HCT116 (cell line): ENCODE results near the gene STC2. TPM values are rescaled to one million over a fixed set of nuclear protein-coding genes. Genes with fewer than 3 reads are reported as not detected.

Source experiments
- ATAC-seq: fragments of 200-7000 bp; cut with Tn5 transposase; 2 replicates; pipeline ENCODE4 v1.9.1; 2020; ENCODE audit warnings: mild to moderate bottlenecking, moderate library complexity
- BruUV-seq: library from RNA; stranded (reverse); fragments of 400-500 nt; replicated peaks from 2 replicates; lab custom pipeline; 2021; lab: Mats Ljungman, UMichigan
- CTCF ChIA-PET: fragments of 300-600 bp; sonication (Branson Sonifier 250); formaldehyde crosslinking; loops from one replicate; lab custom pipeline; 2021; ENCODE audit warnings: antibody characterized with exemption; lab: Charles Lee
- POLR2A ChIA-PET: fragments of 300-600, 350-600 bp; sonication (Branson Sonifier 250); formaldehyde crosslinking; loops from one replicate; lab custom pipeline; 2021; ENCODE audit warnings: antibody characterized with exemption; lab: Charles Lee
- RAD21 ChIA-PET, 2 experiments: fragments of 300-600 bp; sonication (Branson Sonifier 250); formaldehyde crosslinking; loops; one replicate each; lab custom pipeline; 2023; ENCODE audit warnings: low total read pairs in 2 of 2; ENCODE audit not compliant: uncharacterized antibody in 2 of 2, unreplicated experiment in 2 of 2, low non-redundant PET in 1 of 2; lab: Charles Lee
- DNase-seq: peaks from one replicate; pipeline ENCODE4 v3.0.0-alpha.2; 2010; ENCODE audit warnings: low read depth, low spot score
- H2AFZ ChIP-seq: fragments of 200-600 bp; shearing (Covaris generic), sonication (generic); 2 replicates; pipeline ENCODE4 v1.6.1; 2017; ENCODE audit warnings: low read depth, mixed run types, mixed read lengths, antibody characterized with exemption, low read length; ENCODE audit not compliant: poor library complexity, severe bottlenecking
- H3K27ac ChIP-seq: 2 replicates; pipeline ENCODE4 v1.5.1; 2012; ENCODE audit warnings: low read depth, low read length
- H3K27me3 ChIP-seq: fragments of 200-600 bp; sonication (generic); 2 replicates; pipeline ENCODE4 v1.6.1; 2016; ENCODE audit warnings: mixed run types, low read length, mixed read lengths; ENCODE audit not compliant: insufficient read depth
- H3K36me3 ChIP-seq, 2 experiments: fragments of 200-500 bp in 1 of 2; fragments of 200-600 bp in 1 of 2; sonication (Bioruptor generic) in 1 of 2; sonication (generic) in 1 of 2; 2 replicates each; pipeline versions ENCODE4 v1.5.1 to v1.6.1; 2014 to 2016; ENCODE audit warnings: low read length in 2 of 2, inconsistent platforms in 1 of 2, mixed read lengths in 1 of 2, mixed run types in 1 of 2; ENCODE audit not compliant: insufficient read depth in 2 of 2, control insufficient read depth in 1 of 2
- H3K4me1 ChIP-seq, 2 experiments: fragments of 200-600 bp in 1 of 2; sonication (generic) in 1 of 2; 2 replicates each; pipeline versions ENCODE4 v1.5.1 to v1.6.1; 2012 to 2017; ENCODE audit warnings: low read length in 2 of 2, inconsistent platforms in 1 of 2, mild to moderate bottlenecking in 1 of 2, mixed read lengths in 1 of 2, mixed run types in 1 of 2, moderate library complexity in 1 of 2; ENCODE audit not compliant: insufficient read depth in 2 of 2, control insufficient read depth in 1 of 2
- H3K4me2 ChIP-seq: fragments of 200-600 bp; sonication (generic); 2 replicates; pipeline ENCODE4 v1.6.1; 2017; ENCODE audit warnings: mixed run types, low read length, mixed read lengths
- H3K4me3 ChIP-seq, 2 experiments: fragments of 200-600 bp in 1 of 2; sonication (generic) in 1 of 2; replicated peaks in 1 of 2; 2 replicates each; pipeline ENCODE4 v1.5.1; 2011 to 2016; ENCODE audit warnings: low read length in 2 of 2, control low read depth in 1 of 2, low read depth in 1 of 2, mild to moderate bottlenecking in 1 of 2, mixed read lengths in 1 of 2, mixed run types in 1 of 2
- H3K79me2 ChIP-seq: fragments of 200-600 bp; sonication (generic); 2 replicates; pipeline ENCODE4 v1.6.1; 2017; ENCODE audit warnings: mild to moderate bottlenecking, mixed run types, low read length, moderate library complexity, mixed read lengths; ENCODE audit not compliant: insufficient read depth
- H3K9ac ChIP-seq: fragments of 200-600 bp; sonication (generic); 2 replicates; pipeline ENCODE4 v1.6.1; 2016; ENCODE audit warnings: low read length, mixed read lengths
- H3K9me2 ChIP-seq: fragments of 200-600 bp; sonication (generic), shearing (Covaris generic); 2 replicates; pipeline ENCODE4 v1.6.1; 2017; ENCODE audit warnings: mixed run types, mild to moderate bottlenecking, moderate library complexity; ENCODE audit not compliant: insufficient read depth
- H3K9me3 ChIP-seq, 2 experiments: fragments of 200-500 bp in 1 of 2; fragments of 200-600 bp in 1 of 2; sonication (Bioruptor generic) in 1 of 2; sonication (generic) in 1 of 2; 2 replicates each; pipeline ENCODE4 v1.6.1; 2014 to 2017; ENCODE audit warnings: low read length in 2 of 2, mixed read lengths in 2 of 2, inconsistent platforms in 1 of 2, low read depth in 1 of 2, mild to moderate bottlenecking in 1 of 2, mixed run types in 1 of 2, moderate library complexity in 1 of 2; ENCODE audit not compliant: control insufficient read depth in 1 of 2, insufficient read depth in 1 of 2
- H4K20me1 ChIP-seq: fragments of 200-600 bp; sonication (generic), shearing (Covaris generic); 2 replicates; pipeline ENCODE4 v1.6.1; 2017; ENCODE audit warnings: mixed run types, mild to moderate bottlenecking, moderate library complexity; ENCODE audit not compliant: insufficient read depth
- FOSL1 ChIP-seq: IDR thresholded peaks from 2 replicates; pipeline ENCODE4 v1.6.1; 2012; ENCODE audit warnings: low read depth
- POLR2AphosphoS5 ChIP-seq: IDR thresholded peaks from 2 replicates; pipeline ENCODE4 v1.6.1; 2011; ENCODE audit warnings: mild to moderate bottlenecking, low read depth, low read length, moderate library complexity
- RAD21 ChIP-seq: IDR thresholded peaks from 2 replicates; pipeline ENCODE4 v1.6.1; 2012; ENCODE audit warnings: low read depth, mild to moderate bottlenecking
- SIN3A ChIP-seq: IDR thresholded peaks from 2 replicates; pipeline ENCODE4 v1.6.1; 2012; ENCODE audit warnings: low read depth
- ZFX ChIP-seq: fragments of 450-650 bp; IDR thresholded peaks from 2 replicates; pipeline ENCODE4 v1.6.1; 2017
- intact Hi-C: fragments of 100-400 bp; cut with micrococcal nuclease; formaldehyde crosslinking; loops from 2 replicates; pipeline ENCODE4 v1.10.0; 2022
- total RNA-seq: library from RNA; stranded (reverse); gene quantifications from one replicate; pipeline ENCODE4 v1.2.1, GENCODE V29; 2021; ENCODE audit not compliant: unreplicated experiment
- TF ChIP-seq, protein P1 (sequence below): IDR thresholded peaks from 2 replicates; pipeline ENCODE4 v1.6.1; 2012
- TF ChIP-seq, protein P2 (sequence below): IDR thresholded peaks from 2 replicates; pipeline ENCODE4 v1.6.1; 2012; ENCODE audit warnings: low read depth

Gene STC2
- total RNA-seq, 1 experiment from 2014 or later = 97.3 TPM

DNA sequence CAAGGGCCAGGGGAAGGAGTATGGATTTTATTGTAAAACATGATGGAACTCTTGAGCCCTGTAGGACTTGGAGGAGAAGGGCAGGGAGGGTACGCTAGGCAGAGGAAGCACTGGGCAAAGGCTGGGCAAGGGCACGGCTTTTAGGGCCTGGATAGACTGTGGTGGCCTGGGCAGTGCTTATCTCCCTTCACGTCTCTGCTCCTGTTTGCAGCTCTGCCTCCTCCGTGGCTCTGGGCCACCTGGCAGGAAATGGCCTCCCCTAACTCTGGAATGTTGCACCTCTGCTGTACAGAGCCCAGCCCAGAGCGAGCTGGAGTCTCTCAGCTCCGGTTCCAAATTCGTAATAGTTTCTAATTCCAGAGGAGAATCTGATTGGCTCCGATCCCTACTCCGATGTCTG is 12.2 kb upstream of the STC2 start (continued):
- TF ChIP-seq, protein P1, sequence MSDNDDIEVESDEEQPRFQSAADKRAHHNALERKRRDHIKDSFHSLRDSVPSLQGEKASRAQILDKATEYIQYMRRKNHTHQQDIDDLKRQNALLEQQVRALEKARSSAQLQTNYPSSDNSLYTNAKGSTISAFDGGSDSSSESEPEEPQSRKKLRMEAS = no peak
- TF ChIP-seq, protein P2, sequence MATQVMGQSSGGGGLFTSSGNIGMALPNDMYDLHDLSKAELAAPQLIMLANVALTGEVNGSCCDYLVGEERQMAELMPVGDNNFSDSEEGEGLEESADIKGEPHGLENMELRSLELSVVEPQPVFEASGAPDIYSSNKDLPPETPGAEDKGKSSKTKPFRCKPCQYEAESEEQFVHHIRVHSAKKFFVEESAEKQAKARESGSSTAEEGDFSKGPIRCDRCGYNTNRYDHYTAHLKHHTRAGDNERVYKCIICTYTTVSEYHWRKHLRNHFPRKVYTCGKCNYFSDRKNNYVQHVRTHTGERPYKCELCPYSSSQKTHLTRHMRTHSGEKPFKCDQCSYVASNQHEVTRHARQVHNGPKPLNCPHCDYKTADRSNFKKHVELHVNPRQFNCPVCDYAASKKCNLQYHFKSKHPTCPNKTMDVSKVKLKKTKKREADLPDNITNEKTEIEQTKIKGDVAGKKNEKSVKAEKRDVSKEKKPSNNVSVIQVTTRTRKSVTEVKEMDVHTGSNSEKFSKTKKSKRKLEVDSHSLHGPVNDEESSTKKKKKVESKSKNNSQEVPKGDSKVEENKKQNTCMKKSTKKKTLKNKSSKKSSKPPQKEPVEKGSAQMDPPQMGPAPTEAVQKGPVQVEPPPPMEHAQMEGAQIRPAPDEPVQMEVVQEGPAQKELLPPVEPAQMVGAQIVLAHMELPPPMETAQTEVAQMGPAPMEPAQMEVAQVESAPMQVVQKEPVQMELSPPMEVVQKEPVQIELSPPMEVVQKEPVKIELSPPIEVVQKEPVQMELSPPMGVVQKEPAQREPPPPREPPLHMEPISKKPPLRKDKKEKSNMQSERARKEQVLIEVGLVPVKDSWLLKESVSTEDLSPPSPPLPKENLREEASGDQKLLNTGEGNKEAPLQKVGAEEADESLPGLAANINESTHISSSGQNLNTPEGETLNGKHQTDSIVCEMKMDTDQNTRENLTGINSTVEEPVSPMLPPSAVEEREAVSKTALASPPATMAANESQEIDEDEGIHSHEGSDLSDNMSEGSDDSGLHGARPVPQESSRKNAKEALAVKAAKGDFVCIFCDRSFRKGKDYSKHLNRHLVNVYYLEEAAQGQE = no peak

DNA sequence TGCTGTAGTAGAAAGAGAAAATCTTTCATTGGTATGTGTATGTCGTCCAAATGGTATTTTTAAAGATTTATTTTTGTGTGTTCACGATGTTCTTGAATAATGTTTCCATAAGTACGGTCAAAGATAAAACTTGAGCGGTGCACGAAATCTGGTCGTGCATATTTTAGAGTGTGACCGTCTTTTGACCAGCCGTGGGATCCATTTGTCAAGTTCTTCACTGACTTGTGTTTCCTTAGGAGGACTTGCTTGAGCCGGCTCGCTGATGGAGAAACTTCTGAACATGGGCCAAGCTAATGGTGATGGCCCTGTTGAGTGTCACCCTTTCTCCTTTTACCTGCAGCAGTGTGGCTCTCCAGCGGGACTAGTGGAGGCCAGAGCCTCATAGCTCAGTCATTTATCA is 11.1 kb upstream of the STC2 start:
- Histone ChIP-seq H3K4me3 (no peak overlapping the region), H3K4me2 (no peak overlapping the region), H3K79me2 (no peaks in the 10 kb centered on the region), H3K9me2 (no peaks in the 10 kb centered on the region), H3K4me1 (peaks cover 2 to 11% of the 10 kb centered on the region in 2 experiments; a peak in 3 of 4 replicates), H3K27me3 (no peaks in the 10 kb centered on the region), H3K27ac (no peak overlapping the region), H3K9me3 (no peaks in the 10 kb centered on the region), H4K20me1 (no peaks in the 10 kb centered on the region), H3K9ac (no peak overlapping the region), H2AFZ (no peak overlapping the region), H3K36me3 (no peaks in the 10 kb centered on the region)
- POLR2A ChIA-PET = no interaction called here
- intact Hi-C loops = no loop called here
- RAD21 ChIA-PET = no interaction called here
- ATAC-seq (no peak), DNase-seq (no peak)
- CTCF ChIA-PET = no interaction called here
- no peak for TF ChIP-seq ZFX
- no peak for TF ChIP-seq RAD21
- no peak for TF ChIP-seq POLR2AphosphoS5
- no peak for TF ChIP-seq SIN3A
- TF ChIP-seq FOSL1 = no peak
- no TSS peak for BruUV-seq
